Neural cell (in vitro differentiated cells): ENCODE measurements around the gene TEX19.

ENCODE experiments used
- EP300 ChIP-seq: fragments of 450-650 bp; conservative IDR thresholded peaks from 2 replicates; pipeline ENCODE4 v1.6.1; 2014; ENCODE audit warnings: antibody characterized with exemption, mild to moderate bottlenecking, moderate library complexity; ENCODE audit not compliant: poor library complexity, severe bottlenecking
- SMC3 ChIP-seq: fragments of 450-650 bp; conservative IDR thresholded peaks from 2 replicates; pipeline ENCODE4 v1.6.1; 2014; ENCODE audit warnings: antibody characterized with exemption, mild to moderate bottlenecking, moderate library complexity; ENCODE audit not compliant: poor library complexity
- TAF1 ChIP-seq: IDR thresholded peaks from 2 replicates; pipeline ENCODE4 v1.6.1; 2012; ENCODE audit warnings: low read depth
- TF ChIP-seq, protein P1 (sequence below): fragments of 450-650 bp; IDR thresholded peaks from 2 replicates; pipeline ENCODE4 v1.5.1; 2014; ENCODE audit warnings: antibody characterized with exemption, mild to moderate bottlenecking, moderate library complexity; ENCODE audit not compliant: poor library complexity, severe bottlenecking

DNA sequence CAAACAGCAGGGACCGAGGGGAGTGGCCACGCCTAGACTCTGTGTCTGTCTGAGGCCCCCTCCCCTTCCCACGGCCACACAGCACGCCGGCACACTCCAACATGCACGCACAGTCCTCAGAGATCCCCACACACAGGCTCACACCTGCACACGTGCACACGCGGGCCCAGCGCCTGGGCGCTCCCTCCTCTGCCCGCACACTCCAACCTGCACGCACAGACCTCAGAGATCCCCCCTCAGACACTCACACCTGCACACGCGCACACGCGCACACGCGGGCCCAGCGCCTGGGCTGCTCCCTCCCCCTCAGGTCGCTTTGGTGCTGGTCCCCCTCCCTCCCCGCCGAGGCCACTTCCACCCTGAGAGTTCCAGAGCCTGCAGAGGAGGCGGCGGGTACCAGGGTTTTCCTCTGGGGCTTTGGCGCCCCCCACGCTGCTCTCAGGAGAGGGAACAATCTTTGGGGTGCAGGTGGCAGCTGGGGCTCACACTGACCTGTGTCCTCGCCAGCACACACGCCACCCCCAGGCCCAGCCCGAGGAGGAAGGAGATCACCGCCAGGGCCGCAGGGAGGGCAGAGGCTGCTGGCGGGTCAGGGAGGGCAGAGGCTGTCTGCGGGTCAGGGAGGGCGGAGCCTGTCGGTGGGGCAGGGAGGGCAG lies 43.2 kb upstream of the TEX19 start:
- TF ChIP-seq, protein P1, sequence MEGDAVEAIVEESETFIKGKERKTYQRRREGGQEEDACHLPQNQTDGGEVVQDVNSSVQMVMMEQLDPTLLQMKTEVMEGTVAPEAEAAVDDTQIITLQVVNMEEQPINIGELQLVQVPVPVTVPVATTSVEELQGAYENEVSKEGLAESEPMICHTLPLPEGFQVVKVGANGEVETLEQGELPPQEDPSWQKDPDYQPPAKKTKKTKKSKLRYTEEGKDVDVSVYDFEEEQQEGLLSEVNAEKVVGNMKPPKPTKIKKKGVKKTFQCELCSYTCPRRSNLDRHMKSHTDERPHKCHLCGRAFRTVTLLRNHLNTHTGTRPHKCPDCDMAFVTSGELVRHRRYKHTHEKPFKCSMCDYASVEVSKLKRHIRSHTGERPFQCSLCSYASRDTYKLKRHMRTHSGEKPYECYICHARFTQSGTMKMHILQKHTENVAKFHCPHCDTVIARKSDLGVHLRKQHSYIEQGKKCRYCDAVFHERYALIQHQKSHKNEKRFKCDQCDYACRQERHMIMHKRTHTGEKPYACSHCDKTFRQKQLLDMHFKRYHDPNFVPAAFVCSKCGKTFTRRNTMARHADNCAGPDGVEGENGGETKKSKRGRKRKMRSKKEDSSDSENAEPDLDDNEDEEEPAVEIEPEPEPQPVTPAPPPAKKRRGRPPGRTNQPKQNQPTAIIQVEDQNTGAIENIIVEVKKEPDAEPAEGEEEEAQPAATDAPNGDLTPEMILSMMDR = no peak
- TF ChIP-seq TAF1 (no peak), SMC3 (no peak), EP300 (no peak)
